Measurements from ENCODE around the gene RNF151.
"Not testable (repeated sequence)": the region's sequence is repeated elsewhere in the genome, so short reads cannot be mapped to it uniquely, and the experiment has no call there.

The RNF151 gene

DNA sequence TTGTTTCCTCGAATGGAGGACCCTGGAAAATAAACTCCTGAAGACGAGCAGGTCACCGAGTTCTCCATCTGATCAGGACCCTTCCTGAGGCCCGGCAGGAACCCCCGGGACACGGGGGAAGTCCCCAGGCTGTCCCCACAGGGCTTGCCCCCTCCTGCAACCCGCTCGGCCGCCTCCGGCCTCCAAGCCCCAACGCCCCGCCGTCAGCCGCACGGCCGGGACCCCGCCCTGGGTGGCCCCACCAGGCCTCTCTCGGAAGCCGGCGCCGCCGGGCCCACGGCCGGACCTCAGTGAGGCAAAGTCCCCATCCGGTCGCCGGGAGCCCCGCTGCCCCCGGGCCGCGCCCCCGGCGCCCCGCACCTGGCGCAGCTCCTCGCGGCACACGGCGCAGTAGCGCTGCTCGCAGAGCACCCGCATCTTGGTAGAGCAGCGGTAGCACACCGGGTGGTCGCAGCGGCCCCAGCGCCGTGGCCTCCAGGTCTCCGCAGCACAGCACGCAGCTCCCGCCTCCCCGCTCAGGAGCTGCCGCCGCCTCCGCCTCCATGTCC lies 42.6 kb downstream of the RNF151 start:
- Mint-ChIP-seq H3K27me3 (no peaks in the 10 kb centered on the region), H3K4me1 (peaks cover 47% of the 10 kb centered on the region), H3K36me3 (ENCODE audit: low read depth) (peaks cover 22% of the 10 kb centered on the region), H3K9me3 (no peaks in the 10 kb centered on the region), H3K4me3 (peak overlapping the region; percentile 96), H3K27ac (peak overlapping the region; percentile 82)
- peak; percentile 12 for ATAC-seq
- no peak for DNase-seq

DNA sequence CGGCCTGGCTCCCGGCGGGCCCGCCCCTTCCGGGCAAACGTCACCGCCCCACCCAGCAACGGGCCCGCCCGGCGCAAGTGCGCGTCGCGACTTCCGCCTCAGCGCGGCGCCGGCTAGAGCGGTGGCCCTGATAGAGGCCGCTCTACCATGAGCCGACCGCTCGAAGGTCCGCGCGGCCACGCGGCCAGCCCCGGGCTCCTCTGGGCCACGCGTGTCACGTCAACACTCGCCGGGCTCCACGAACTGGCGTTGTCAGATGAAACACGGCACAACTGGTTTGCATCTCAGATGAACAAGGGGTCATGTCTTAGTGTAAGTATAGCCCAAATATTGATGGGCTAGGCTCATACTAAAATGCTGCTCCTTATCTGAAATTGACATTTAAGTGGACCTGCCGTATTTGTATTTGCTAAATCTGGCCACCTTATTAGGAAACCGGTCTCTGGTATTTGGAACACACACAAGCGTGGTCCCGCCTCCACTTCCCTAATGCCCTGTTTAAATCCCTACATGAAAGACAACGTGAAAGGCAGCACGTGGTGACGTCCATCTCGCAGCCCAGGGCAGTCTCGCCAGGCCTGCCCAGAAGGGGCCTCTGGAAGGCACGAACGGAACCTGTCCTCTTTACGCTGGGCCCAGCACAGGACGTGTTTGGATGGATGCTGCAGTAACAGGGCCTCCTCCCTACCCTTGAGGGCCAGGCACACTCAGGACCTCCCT lies 43.3 kb downstream of the RNF151 start, which contains the start of gene ZNF598:
Gene ZNF598 (minus strand): TSS at position 31 of the 720 bp plus-strand sequence.
- peaks cover 22% of the 10 kb centered on the region for H3K36me3 Mint-ChIP-seq (ENCODE audit: low read depth)
- peaks cover 42% of the 10 kb centered on the region for H3K4me1 Mint-ChIP-seq
- DNase-seq (peak; percentile 86), ATAC-seq (peak; percentile 93)
- H3K27ac Mint-ChIP-seq: peak within 1 kb of the TSS; percentile 97
- peak within 1 kb of the TSS; percentile 96 for H3K4me3 Mint-ChIP-seq
- H3K9me3 Mint-ChIP-seq: no peaks in the 10 kb centered on the region
- no peaks in the 10 kb centered on the region for H3K27me3 Mint-ChIP-seq

DNA sequence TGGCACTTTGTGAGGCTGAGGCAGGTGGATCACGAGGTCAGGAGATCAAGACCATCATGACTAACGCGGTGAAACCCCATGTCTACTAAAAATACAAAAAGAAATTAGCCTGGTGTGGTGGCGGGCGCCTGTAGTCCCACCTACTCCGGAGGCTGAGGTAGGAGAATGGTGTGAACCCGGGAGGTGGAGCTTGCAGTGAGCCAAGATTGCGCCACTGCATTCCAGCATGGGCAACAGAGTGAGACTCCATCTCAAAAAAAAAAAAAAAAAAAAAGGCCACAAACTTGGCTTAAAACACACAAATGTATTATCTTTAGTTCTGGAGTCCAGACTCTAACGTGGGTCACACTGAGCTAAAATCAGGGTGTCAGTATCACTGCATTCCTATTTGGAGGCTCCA lies 45.1 kb downstream of the RNF151 start:
- ATAC-seq, DNase-seq, H3K9me3 Mint-ChIP-seq, H3K27ac Mint-ChIP-seq, H3K27me3 Mint-ChIP-seq: not testable (repeated sequence)
- Mint-ChIP-seq H3K4me1 (peaks cover 29% of the 10 kb centered on the region), H3K4me3 (peak overlapping the region; percentile 29), H3K36me3 (ENCODE audit: low read depth) (peaks cover 19% of the 10 kb centered on the region)

DNA sequence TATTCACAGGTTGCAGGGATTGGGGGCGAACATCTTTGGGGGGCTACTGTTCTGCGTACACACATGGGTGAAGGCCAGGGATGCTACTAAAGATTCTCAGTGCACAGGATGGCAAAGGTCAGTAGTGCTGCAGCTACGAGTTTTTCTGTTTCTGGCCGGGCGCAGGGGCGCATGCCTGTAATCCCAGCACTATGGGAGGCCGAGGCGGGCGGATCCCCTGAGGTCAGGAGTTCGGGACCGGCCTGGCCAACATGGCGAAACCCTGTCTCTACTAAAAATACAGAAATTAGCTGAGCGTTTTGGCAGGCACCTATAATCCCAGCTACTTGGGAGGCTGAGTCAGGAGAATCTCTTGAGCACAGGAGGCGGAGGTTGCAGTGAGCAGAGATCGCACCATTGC lies 46.9 kb downstream of the RNF151 start:
- Mint-ChIP-seq H3K36me3 (ENCODE audit: low read depth) (peaks cover 8% of the 10 kb centered on the region), H3K9me3 (no peaks in the 10 kb centered on the region), H3K27me3 (peaks cover 2% of the 10 kb centered on the region), H3K4me1 (peaks cover 12% of the 10 kb centered on the region), H3K4me3 (no peak overlapping the region), H3K27ac (no peak overlapping the region)
- ATAC-seq: no peak
- DNase-seq: no peak

GRCh38 chr16:2015117-2015946 lies 48.7 kb downstream of the RNF151 start:
- DNase-seq (no peak), ATAC-seq (no peak)
- H3K4me1 Mint-ChIP-seq: peaks cover 6% of the 10 kb centered on the region
- H3K36me3 Mint-ChIP-seq (ENCODE audit: low read depth): peaks cover under 1% of the 10 kb centered on the region
- H3K9me3 Mint-ChIP-seq: no peaks in the 10 kb centered on the region
- peaks cover 10% of the 10 kb centered on the region for H3K27me3 Mint-ChIP-seq
- H3K4me3 Mint-ChIP-seq: no peak overlapping the region
- H3K27ac Mint-ChIP-seq: no peak overlapping the region

DNA sequence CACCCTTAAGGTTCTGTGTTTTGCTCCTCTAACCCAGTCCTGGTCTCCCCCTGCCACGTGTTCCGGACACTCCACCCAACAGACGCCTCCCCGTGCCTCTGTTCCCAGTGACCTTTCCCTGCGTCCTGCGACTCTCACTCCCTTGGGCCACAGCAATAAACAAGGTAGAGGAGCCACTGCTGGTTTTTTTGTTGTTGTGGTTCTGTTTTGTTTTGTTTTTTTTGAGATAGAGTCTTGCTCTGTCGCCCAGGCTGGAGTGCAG lies 49.2 kb downstream of the RNF151 start:
- Mint-ChIP-seq H3K4me3 (no peak overlapping the region), H3K27ac (no peak overlapping the region), H3K36me3 (ENCODE audit: low read depth) (no peaks in the 10 kb centered on the region), H3K27me3 (peaks cover 14% of the 10 kb centered on the region), H3K4me1 (peaks cover 7% of the 10 kb centered on the region), H3K9me3 (no peaks in the 10 kb centered on the region)
- DNase-seq (no peak), ATAC-seq (no peak)

DNA sequence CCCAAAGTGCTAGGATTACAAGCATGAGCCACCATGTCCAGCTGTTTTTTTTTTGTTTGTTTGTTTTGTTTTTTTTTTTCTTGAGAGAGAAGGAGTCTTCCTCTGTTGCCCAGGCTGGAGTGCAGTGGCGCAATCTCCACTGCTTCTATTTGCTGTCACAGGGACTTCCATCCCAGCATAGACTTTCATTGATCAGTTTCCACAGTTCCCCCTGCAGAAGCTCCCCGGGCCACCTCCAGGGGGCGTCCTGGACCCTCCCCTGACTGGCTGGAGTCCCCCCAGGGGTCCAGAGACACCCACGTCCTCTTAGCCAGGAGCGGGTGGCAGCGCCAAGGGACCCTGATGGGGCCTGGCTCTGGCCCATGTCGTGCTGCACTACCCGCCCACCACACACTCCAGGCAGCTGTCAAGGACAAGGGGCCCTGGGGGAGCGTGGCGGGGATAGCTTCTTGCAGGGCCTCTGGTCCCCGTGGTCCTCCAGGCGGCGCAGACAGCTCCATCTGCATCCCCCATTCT lies 49.8 kb downstream of the RNF151 start:
- H3K27me3 Mint-ChIP-seq: peaks cover 20% of the 10 kb centered on the region
- no peak for ATAC-seq
- no peaks in the 10 kb centered on the region for H3K36me3 Mint-ChIP-seq (ENCODE audit: low read depth)
- peaks cover 7% of the 10 kb centered on the region for H3K4me1 Mint-ChIP-seq
- no peak overlapping the region for H3K27ac Mint-ChIP-seq
- DNase-seq: no peak
- no peak overlapping the region for H3K4me3 Mint-ChIP-seq
- H3K9me3 Mint-ChIP-seq: no peaks in the 10 kb centered on the region

All from activated naive CD8-positive, alpha-beta T cell treated with anti-CD3 and anti-CD28 coated beads, Interleukin-2, amount 50 U/mL, for 24 hours (primary cell).